Smooth muscle cell (in vitro differentiated cells): ENCODE data around the gene CLTCL1. TPM values are rescaled to one million over a fixed set of nuclear protein-coding genes. Genes with fewer than 3 reads are reported as not detected.

ENCODE experiments used
- DNase-seq: peaks from one replicate; lab custom pipeline; 2025; ENCODE audit not compliant: unreplicated experiment; lab: John Stamatoyannopoulos, UW
- H2AFZ ChIP-seq: fragments of 200-600 bp; sonication (generic); 2 replicates; pipeline ENCODE4 v1.6.0; 2016; ENCODE audit warnings: antibody characterized with exemption, low read depth, mild to moderate bottlenecking
- H3F3A ChIP-seq: fragments of 200-600 bp; sonication (generic); 2 replicates; pipeline ENCODE4 v1.6.0; 2017; ENCODE audit warnings: antibody characterized with exemption, low read depth
- H3K27ac ChIP-seq: fragments of 200-600 bp; sonication (generic); 2 replicates; pipeline ENCODE4 v1.5.1; 2016; ENCODE audit warnings: low read depth, mild to moderate bottlenecking
- H3K27me3 ChIP-seq: fragments of 200-600 bp; sonication (generic); 2 replicates; pipeline ENCODE4 v1.6.1; 2016; ENCODE audit warnings: low read depth, mild to moderate bottlenecking
- H3K36me3 ChIP-seq: fragments of 200-600 bp; sonication (generic); 2 replicates; pipeline ENCODE4 v1.5.1; 2016; ENCODE audit warnings: low read depth
- H3K4me1 ChIP-seq: fragments of 200-600 bp; sonication (generic); 2 replicates; pipeline ENCODE4 v1.5.1; 2016; ENCODE audit warnings: low read depth
- H3K4me2 ChIP-seq: fragments of 200-600 bp; sonication (generic); 2 replicates; pipeline ENCODE4 v1.6.0; 2016; ENCODE audit warnings: mild to moderate bottlenecking
- H3K4me3 ChIP-seq: fragments of 200-600 bp; sonication (generic); 2 replicates; pipeline ENCODE4 v1.5.1; 2016; ENCODE audit warnings: mild to moderate bottlenecking
- H3K79me2 ChIP-seq: fragments of 200-600 bp; sonication (generic); 2 replicates; pipeline ENCODE4 v1.6.0; 2016; ENCODE audit warnings: low read depth, mild to moderate bottlenecking
- H3K9ac ChIP-seq: fragments of 200-600 bp; sonication (generic); 2 replicates; pipeline ENCODE4 v1.6.0; 2016; ENCODE audit warnings: low read depth
- H3K9me3 ChIP-seq: fragments of 200-600 bp; sonication (generic); replicated peaks from 2 replicates; pipeline ENCODE4 v1.5.1; 2016; ENCODE audit warnings: low read depth
- H4K20me1 ChIP-seq: fragments of 200-600 bp; sonication (generic); 2 replicates; pipeline ENCODE4 v1.6.0; 2016; ENCODE audit warnings: low read depth
- WGBS: methylation state at CpG from one replicate; pipeline ENCODE4 v1.1.7; 2016; ENCODE audit warnings: low lambda C conversion rate; 5-methylcytosine and 5-hydroxymethylcytosine counted together
- polyA plus RNA-seq: library from polyadenylated mRNA; unstranded; fragments of >200 nt; fragmentation: Nextera tagmentation; extraction: Ambion mirVana; gene quantifications from 2 replicates; pipeline ENCODE4 v1.2.1, GENCODE V29; 2016
- total RNA-seq: library from RNA; depleted of rRNA; stranded (reverse); fragments of >200 nt; gene quantifications from 2 replicates; pipeline ENCODE4 v1.2.3, GENCODE V29; 2014
- TF ChIP-seq, protein P1 (sequence below): fragments of 200-600 bp; sonication (generic); IDR thresholded peaks from 2 replicates; pipeline ENCODE4 v1.5.1; 2017; ENCODE audit warnings: borderline replicate concordance, mild to moderate bottlenecking, antibody characterized with exemption; ENCODE audit not compliant: insufficient read depth, poor library complexity, severe bottlenecking

Gene CLTCL1
- total and polyA plus RNA-seq, 2 experiments from 2014 or later, result 4.7 to 9.0 TPM

GRCh38 chr22:19137384-19138216, 153.9 kb downstream of the CLTCL1 start:
- Histone ChIP-seq H3K79me2 (no peaks in the 10 kb centered on the region), H3K36me3 (no peaks in the 10 kb centered on the region), H4K20me1 (no peaks in the 10 kb centered on the region), H3K9me3 (no peaks in the 10 kb centered on the region), H3K27me3 (no peaks in the 10 kb centered on the region), H3K4me3 (no peak overlapping the region), H3K4me2 (no peak overlapping the region), H3K4me1 (no peaks in the 10 kb centered on the region), H3K27ac (no peak overlapping the region), H3K9ac (no peak overlapping the region), H3F3A (no peaks in the 10 kb centered on the region), H2AFZ (no peak overlapping the region)
- DNase-seq, result no peak
- WGBS, result 94% methylated on average over 11 of the region's 11 CpGs
- TF ChIP-seq, protein P1, sequence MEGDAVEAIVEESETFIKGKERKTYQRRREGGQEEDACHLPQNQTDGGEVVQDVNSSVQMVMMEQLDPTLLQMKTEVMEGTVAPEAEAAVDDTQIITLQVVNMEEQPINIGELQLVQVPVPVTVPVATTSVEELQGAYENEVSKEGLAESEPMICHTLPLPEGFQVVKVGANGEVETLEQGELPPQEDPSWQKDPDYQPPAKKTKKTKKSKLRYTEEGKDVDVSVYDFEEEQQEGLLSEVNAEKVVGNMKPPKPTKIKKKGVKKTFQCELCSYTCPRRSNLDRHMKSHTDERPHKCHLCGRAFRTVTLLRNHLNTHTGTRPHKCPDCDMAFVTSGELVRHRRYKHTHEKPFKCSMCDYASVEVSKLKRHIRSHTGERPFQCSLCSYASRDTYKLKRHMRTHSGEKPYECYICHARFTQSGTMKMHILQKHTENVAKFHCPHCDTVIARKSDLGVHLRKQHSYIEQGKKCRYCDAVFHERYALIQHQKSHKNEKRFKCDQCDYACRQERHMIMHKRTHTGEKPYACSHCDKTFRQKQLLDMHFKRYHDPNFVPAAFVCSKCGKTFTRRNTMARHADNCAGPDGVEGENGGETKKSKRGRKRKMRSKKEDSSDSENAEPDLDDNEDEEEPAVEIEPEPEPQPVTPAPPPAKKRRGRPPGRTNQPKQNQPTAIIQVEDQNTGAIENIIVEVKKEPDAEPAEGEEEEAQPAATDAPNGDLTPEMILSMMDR, result no peak

DNA sequence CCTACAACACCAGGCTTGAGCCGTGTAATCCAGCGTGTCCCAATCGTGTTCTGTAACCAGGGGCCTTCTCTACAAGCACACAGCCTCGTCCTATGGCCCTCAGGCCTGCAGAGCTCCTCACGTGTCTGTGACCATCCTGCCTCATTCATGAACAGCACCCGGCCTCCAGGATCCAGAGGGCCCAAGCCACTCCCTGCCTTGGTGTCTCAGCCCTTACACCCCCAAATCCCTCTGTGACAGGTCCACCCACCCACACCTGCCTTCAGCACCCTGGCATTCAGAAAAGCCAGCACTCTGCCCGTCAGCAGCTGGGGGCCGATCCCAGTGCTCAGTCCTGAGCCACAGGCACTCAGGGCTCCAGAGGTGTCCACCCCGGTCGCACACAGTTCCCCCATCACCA, 154.6 kb downstream of the CLTCL1 start:
- Histone ChIP-seq H3K27me3 (no peaks in the 10 kb centered on the region), H3F3A (no peaks in the 10 kb centered on the region), H3K9ac (no peak overlapping the region), H3K4me1 (no peaks in the 10 kb centered on the region), H3K27ac (no peak overlapping the region), H3K4me2 (no peak overlapping the region), H2AFZ (no peak overlapping the region), H3K9me3 (no peaks in the 10 kb centered on the region), H3K36me3 (no peaks in the 10 kb centered on the region), H4K20me1 (no peaks in the 10 kb centered on the region), H3K79me2 (no peaks in the 10 kb centered on the region), H3K4me3 (no peak overlapping the region)
- 98% methylated on average over 10 of the region's 10 CpGs for WGBS
- TF ChIP-seq, protein P1, result no peak
- no peak for DNase-seq

GRCh38 chr22:19134874-19135273, 156.6 kb downstream of the CLTCL1 start:
- Histone ChIP-seq H4K20me1 (no peaks in the 10 kb centered on the region), H3K9me3 (no peaks in the 10 kb centered on the region), H3K79me2 (no peaks in the 10 kb centered on the region), H3F3A (no peaks in the 10 kb centered on the region), H3K27ac (no peak overlapping the region), H3K4me1 (no peaks in the 10 kb centered on the region), H3K27me3 (no peaks in the 10 kb centered on the region), H3K4me2 (no peak overlapping the region), H3K36me3 (no peaks in the 10 kb centered on the region), H3K9ac (no peak overlapping the region), H3K4me3 (no peak overlapping the region), H2AFZ (no peak overlapping the region)
- DNase-seq, result no peak
- WGBS, result 98% methylated on average over 17 of the region's 18 CpGs
- TF ChIP-seq, protein P1, result no peak
